ENCODE measurements around the gene TBC1D22B.
A peak's percentile ranks its signal among the peaks of the same experiment; 100 is the strongest.
"Not testable (repeated sequence)": the region's sequence is repeated elsewhere in the genome, so short reads cannot be mapped to it uniquely, and the experiment has no call there.

TBC1D22B gene

DNA sequence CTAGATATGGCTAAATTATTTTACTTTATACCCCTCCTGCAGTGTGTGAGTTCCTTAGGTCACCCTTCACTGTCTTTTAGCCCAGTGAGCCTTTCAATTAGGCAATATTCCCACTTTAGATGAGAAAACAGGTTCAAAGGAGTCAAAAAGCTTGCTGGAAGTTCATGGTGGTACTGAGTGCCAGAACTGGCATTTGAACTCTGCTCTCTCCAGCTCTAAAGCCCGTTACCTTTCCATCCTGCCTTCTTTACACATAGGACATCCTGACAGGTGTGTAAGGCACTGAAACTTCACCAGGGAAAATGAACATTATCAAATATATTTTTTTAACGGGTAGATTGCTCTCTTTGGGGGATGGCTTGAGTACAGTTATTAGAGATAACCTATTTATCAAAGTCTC, 11.5 kb downstream of the TBC1D22B start:
- DNase-seq: no peak

DNA sequence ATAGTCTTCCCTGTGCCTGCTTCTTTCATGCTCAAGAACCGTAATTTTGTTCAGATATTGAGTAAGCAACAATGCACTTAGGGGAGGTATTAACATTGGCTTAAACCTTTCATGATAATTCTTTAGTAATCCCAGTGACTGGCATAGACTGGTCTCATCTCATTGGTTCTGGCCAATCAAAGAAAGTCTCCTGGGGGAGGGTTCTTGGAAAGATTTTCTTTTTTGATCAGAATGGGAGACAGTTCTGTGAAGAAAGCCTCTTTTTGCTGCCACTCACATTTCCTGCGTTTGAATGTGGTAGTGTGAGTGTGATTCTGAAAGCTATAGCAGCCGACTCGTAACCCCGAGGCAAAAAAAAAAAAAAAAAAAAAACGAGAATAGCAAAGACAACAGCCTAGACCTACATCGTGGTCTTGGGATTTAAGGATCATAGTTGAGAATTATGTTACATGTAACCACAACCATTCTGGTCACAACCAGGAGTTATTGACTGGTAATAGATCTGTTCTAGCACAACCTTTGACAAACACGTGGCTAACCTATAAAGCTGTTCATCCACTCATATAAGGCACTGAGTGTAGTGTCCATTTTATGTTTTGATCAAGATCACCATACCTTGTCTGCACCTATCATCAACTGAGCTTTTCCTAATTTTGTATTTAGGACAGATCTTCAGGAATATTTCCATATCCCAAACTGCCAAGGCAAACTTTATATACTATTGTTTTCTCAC, 15.4 kb downstream of the TBC1D22B start:
- peak in 1 of 2 donors; percentile 9 for DNase-seq

DNA sequence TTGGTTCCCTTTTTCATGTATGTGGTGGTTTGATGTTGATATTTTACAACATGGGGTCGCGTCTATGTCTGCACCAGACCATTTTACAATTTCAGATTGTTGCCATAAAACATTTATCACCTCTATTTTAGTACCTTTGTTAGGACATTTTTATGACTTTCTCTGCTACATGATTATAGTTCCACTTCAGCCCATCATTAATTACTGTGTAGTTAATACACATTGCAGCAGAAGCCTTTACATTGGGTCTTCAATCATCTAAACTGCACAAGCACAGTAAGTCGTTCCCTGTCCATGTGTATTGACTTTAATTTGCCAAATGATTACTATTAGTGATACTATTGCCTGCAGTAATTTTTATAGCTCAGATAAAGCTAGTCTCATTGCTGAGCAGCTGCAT, 16.1 kb downstream of the TBC1D22B start:
- no peak for DNase-seq

DNA sequence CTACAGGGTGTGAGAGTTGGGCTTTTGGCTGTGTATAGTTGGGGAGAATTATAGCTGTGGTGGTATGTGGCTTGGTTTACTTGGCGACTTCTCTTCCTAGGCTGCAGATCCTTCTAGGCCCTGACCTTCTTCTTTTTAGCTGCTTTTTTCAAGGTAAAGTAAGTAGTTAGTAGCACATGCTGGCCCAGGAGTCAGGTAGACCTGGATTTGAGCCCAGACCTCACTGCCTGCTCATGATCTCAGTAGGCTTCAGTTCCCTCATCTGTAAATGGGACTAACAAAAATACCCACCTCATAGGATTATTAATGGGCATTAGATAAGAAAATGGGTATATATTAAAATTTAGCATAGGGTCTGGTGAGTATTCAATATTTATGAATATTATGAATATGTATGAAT, 17.8 kb downstream of the TBC1D22B start:
- DNase-seq: no peak

DNA sequence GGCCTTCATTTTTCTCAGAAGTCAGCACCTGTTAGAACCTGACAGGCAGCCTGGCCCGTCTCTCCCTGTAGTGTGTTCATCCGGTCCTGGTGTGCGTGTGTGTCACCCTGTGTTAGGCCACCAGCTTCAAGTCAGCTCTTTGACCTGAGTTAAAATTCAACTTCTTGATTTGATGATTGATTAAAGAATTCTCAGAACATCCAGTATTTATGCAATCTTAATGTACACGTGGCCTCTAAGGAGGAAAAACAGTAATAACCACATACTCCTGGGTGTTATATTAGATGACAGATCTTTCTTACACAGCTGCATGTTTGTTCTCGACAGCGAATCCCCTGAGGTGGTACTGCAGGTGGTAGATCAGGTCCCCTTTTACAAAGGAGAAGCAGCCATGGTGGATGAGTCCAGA, 19.4 kb downstream of the TBC1D22B start:
- no peak for DNase-seq

DNA sequence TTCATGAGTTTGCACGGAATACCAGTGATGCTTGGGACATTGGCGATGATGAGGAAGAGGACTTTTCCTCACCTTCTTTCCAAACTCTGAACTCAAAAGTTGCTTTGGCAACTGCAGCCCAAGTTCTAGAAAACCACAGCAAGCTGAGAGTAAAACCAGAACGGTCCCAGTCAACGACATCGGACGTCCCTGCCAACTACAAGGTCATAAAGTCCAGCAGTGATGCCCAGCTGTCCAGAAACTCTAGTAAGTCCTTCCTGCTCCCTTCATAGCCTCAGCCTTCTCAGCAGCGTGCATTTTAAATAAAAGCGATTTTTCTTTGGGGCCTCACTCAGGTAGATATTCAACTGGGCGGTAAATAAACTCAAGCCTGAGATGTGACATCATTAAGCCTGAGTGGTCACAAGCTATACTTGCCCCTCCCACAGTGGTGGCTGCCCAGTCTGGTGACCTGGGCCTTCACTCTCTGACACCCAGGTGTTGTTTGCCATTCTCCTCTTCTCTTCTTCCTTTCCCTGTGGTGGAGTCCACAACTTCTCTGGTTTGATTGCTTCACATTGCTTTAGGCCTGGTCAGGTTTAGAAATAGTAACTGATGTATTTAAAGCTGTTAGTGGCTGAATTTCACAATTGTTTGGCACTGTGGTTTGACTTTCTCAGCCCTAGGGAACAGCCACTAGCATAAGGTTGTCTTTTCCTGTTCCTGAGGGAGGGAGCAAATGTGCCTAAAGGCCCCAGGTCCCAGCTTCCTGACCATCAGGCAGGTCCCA, 22.0 kb downstream of the TBC1D22B start:
- DNase-seq: no peak

DNA sequence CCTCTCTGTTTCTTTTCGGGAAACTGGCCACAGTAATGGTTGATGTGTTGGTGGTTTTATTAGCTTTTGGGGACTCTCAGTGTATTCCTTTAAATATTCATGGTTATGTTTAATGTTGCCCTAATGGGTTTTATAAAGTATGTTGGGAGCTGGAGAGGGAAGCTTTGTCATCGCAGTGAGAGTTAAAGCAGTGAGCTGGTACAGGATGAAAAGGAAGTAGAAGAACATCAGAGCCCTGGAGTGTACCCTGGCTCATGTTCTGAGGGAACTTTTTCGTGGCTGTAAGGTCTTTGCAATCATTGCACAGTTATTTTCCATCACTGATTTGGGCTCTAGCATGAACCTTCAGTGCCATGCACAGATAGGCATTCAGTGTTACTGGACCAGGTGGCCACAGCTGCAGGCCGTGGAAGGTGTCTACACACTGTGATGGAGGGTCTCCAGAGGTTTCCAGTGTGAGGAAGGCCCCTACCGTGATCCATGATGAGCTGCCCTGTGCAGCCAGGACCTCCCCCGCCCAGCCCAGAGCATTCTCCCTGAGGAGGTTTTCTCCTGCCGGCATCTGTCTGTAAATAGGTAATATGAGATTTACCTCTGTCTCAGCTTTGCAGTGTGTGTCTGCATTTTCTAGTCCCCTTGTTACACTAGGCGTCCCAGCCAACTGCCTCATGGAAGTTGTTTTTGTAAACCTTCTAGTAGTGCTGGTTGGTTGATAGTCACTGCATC, 22.8 kb downstream of the TBC1D22B start:
- DNase-seq: no peak

DNA sequence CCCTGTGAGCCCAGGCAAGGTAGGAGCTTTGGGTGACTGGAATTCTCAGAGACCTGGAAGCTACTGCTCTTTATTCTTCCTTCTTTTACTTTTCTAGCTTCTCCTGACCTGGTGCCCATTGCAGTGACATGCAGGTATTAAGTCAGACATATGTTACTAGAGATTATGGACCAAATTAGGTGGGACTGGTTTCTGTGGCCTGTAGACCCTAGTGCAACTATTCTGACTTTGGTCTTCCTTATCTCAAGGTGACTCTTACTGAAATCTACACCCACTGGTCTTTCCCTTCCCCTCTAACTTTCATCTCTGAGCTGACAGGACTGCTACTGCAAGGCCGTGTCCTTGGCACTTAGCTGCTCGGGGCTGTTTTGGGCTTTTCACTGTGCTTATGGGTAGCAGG, 24.8 kb downstream of the TBC1D22B start:
- no peak for DNase-seq

DNA sequence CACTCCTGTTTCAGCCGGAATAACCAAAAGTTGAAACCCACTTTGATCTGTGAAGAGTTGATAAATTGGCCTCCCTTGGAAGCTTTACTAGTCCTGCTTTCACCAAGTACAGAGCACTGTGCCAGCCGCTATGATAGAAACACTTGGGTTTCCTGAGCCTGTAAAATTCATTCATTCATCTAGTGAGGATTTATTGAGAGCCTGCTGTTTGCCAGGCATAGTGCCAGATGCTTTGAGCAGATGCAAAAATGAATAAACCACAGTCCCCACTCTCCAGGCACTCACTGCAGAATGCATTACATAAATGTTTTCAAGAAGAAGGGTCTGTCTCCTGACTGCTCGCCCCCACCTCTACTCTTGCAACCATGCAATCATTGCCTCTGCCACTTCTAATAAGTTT, 25.7 kb downstream of the TBC1D22B start:
- no peak for DNase-seq

DNA sequence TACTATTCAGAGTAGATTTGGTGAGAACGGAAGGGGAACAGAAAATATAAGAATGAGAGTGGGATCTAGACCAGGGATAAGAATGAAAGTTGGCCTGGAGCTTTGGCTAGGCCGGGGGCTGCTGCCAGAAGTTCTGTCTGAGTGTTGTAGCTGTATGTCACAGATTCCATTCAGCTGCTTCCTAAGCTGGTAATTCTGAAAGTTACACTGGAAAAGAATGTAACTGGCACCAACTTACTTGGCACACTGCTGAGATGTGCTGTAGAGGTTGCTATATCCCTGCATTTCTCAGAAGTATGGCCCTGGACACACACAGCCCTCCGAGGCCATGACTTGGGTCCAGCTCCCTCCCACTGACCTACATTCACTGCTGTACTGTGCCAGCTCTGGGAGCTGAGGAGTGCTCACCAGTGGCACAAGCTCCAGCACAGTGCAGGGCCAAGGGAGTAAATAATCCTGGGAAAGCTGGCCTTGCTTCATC, 26.1 kb downstream of the TBC1D22B start:
- DNase-seq: no peak

DNA sequence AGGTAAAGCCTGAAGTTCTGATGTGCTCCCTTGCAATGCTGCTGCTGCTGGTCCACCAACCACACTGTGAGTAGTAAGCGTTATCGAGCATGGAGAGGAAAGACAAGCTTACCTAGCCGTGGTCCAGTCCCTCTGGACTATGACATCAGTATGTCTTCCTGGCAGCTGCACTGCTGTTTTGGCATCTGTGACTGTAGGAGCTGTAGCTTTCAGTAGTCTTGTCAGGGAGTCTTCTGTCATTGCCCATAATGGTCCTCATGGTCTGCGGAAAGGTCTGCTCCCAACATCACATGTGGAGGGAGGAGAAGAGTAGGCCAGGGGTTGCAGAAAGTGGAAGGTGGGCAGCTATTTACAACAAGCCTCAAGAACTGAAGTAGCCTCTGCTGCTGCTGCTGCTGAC, 27.2 kb downstream of the TBC1D22B start:
- DNase-seq: no peak

DNA sequence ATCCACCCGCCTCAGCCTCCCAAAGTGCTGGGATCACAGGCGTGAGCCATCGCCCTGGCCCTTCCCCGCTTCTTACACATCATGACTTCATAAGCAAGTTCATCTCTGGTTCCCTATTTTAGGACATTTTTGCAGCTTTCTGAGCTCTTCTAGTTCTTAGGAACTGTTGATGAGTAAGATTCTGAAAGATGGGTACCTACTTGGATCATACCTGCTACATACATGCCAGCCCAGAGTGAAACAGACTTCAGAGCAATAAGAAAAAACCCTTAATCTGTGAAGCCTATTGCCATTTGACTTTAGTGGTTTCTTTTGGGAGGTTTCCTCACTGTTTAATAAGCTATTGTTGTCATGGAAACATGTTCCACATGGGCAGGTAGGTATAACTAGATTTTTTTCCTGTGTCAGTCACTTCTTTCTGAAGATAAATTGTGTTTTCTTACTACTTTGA, 28.3 kb downstream of the TBC1D22B start:
- no peak for DNase-seq

DNA sequence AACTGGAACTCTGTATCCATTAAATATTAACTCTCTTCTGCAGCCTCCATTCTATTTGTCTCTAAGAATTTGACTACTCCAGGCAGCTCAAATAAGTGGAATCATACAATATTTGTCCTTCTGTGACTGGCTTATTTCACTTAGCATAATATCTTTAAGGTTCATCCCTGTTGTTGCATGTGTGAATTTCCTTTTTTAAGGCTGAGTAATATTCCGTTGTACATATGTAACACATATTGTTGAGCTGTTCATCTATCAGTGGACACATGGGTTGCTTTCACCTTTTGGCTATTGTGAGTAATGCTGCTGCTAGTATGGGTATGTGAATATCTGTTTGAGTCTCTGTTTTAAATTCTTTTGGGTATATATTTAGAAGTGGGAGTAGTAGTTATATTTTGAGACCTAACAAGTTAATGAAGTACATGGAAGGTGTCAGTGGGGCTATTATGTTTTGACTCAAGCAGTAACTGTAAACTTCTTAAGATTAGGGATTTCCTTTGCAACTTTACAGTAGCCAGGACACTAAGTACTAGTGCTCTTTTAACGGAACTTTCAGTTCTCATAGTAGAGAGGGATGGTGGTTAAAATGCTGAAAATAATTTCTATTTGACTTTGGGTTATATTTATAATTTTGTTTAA, 30.1 kb downstream of the TBC1D22B start:
- DNase-seq: no peak

DNA sequence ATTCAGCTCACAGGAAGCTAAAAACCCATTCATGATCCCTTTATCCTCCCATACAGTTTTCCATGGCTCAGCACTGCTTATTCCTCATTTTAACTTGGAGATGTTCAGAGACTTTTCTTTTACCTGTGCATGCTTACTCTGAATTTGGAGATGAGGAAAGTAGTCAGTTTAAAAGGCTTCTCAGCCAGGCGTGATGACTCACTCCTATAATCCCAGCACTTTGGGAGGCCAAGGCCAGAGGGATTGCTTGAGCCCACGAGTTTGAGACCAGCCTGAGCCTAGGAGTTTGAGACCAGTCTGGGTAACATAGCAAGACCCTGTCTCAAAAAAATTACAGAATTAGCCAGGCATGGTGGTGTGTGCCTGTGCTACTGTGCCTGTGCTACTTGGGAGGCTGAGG, 30.7 kb downstream of the TBC1D22B start:
- DNase-seq: no peak

DNA sequence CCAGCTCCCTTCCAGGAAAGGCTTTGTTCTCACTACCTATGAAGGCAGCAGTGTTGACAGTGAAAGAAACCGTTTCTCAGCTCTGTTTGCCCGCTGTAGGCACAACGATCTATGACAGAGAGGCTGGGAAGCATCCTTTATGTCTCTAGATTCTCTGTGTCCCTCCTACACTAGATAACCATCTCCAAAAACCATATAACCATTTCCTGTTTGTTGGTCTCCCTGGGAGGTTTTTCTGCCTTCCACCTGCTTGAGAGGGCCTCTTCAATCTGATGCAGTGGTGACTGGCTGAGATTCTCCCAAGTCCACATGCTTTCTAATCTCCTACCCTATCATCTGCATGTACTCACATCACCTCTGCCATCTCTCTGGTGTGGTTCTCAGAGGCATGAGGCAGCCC, 32.4 kb downstream of the TBC1D22B start:
- DNase-seq: peak in 1 of 2 donors; percentile 53

DNA sequence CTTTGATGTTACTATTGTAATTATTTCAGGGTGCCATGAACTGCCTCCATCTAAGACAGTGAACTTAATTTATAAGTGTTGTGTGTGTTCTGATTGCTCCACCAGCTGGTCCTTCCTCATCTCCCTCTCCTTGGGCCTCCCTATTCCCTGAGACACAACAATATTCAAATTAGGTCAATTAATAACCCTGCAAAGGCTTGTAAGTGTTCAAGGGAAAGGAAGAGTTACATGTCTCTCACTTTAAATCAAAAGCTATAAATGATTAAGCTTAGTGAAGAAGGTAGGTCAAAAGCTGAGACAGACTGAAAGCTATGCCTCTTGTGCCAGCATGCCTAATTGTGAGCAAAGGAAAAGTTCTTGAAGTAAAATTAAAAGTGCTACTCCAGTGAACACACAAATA, 35.9 kb downstream of the TBC1D22B start:
- no peak for DNase-seq

DNA sequence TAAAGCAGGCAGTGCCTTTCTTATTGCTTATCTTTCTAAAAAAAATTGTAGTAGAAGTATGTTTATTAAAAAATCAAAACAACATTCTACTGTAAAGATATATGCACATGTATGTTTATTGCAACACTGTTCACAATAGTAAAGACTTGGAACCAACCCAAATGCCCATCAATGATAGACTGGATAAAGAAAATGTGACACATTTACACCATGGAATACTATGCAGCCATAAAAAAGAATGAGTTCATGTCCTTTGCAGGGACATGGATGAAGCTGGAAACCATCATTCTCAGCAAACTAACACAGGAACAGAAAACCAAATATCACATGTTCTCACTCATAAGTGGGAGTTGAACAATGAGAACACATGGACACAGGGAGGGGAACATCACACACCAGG, 40.1 kb downstream of the TBC1D22B start:
- not testable (repeated sequence) for DNase-seq

DNA sequence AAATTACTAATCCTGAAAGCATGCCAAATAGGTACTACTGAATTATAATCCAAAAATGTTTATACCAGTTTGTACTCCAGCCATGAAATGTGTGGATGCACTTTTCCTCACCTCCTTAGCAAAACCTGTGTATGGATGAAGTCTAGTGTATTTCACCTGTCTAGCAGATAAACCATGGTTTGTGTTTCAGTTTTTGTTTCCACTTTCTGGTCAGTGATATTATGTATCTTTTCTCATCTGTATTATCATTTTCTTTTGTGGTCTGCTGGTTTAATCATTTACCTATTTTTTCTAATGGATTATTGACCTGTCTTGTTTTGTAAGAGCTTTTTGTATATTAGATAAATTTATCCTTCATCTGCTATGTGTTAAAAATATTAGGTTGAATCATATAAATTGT, 41.4 kb downstream of the TBC1D22B start:
- no peak for DNase-seq

DNA sequence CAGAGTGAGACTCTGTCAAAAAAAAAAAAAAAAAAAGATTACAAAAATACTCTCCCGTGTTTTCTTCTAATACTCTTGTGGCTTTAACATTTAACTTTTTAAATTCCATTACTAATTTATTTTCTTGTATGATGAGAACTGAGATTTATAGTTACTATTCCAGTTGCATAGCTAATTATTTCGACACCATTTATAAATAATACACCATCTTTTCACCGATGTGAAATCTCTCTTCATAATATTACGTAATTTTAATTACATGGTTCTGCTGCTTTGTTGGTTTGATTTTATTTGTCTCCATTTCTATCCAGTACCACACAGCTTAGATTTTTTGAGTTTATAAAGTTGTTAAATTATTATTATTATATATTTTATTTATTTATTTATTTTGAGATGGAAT, 42.4 kb downstream of the TBC1D22B start:
- DNase-seq: no peak

DNA sequence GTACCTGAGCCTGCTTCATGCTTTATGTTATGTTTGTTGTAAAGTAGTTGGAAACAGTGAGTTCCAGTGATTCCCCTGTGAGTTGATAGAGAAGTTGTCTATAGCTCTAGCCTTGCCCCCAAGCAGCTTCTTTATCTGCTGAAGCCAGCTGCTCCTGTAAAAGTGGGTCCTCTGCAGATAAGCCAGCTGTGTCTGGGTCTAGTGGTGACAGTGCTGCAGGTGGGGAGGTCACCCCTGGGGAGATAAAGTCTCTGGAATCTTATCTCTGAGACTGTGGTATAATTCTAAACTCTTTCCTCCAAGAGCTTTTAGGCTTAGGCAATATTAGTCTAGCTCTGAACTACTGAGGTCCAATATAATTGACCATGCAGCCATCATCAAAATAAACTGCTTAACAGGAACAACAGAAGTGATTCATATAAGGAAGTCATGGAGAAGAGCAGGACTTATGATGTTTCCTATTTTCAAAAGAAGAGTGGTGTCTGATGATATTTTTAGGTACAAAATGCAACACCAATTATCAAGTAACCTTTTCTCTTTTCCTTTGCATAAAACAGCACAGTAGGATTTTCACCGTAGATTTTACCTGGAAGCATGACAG, 44.6 kb downstream of the TBC1D22B start:
- DNase-seq: no peak

DNA sequence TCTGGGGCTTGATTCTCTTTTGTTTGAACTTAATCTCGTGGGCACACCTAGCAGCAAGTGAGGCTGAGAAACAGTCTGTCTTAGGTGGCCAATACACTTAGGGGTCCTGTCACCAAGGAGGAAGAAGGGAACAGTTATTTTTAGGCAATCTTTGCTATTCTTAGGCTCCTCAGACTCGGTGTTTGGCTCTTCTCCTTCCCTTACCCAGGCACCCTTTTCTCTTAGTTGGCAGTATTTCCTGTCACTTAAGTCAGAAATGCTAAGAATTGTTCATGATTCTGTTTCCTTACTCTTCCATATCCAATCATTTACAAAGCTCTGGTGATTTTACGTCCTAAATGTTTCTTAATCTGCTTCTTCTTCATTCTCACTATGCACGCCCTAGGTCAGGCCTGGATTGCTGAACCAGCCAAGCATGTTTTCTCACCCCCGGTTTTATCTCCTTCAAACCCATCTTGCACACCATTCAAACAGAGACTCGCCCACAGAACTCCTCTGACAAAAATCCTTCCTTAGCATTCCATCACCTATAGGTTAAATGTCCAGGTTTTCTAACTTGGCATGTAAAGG, 45.6 kb downstream of the TBC1D22B start:
- DNase-seq: no peak

DNA sequence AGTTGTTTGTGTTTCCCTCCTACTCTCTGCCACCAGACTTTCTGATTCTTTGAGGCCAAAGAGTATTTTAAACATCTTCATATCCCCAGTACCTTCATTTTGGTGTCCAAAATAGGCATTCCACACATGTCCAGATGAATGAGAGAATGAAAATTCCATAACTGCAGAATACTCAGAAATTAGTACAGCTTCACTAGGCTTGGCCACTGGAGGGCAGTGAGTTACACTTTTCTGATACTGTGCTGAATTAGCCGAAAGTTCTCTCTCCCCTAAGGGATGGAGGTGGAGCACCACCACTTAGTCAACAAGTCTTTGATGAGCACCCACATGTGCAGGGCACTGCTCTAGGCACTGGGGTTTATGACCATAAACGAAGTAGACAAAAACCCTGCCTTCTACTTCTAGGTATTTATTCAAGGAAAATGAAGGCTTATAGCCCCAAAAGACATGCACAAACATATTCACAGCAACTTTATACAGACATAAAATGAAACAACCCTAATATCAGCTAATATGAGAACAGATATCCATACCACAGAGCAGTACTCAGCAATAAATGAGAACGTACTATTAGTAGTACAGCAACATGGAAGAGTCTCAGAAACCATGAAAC, 46.4 kb downstream of the TBC1D22B start:
- DNase-seq: peak in 1 of 2 donors; percentile 8

Data from CD4-positive, alpha-beta T cell treated with Interferon alpha-2 for 1 hour (primary cell).